HTR-8/SVneo (cell line): ENCODE measurements around the gene PRDM8.
"Not testable (repeated sequence)": the region's sequence is repeated elsewhere in the genome, so short reads cannot be mapped to it uniquely, and the experiment has no call there.

Experiments
- DNase-seq: peaks from one replicate; pipeline ENCODE4 v3.0.0; 2011; ENCODE audit warnings: low spot score, mixed read lengths; ENCODE audit not compliant: insufficient read length
- FAIRE-seq: peaks from 2 replicates; lab custom pipeline; 2011; peaks lifted over from hg19 to GRCh38; lab: Jason Lieb, UNC

Gene PRDM8

GRCh38 chr4:80220711-80221110 is 23.4 kb downstream of the PRDM8 start:
- FAIRE-seq: no peak
- no peak for DNase-seq

GRCh38 chr4:80221161-80221560 is 23.9 kb downstream of the PRDM8 start:
- DNase-seq: no peak
- no peak for FAIRE-seq

GRCh38 chr4:80225595-80225994 is 28.3 kb downstream of the PRDM8 start:
- DNase-seq (no peak), FAIRE-seq (no peak)

GRCh38 chr4:80226094-80226493 is 28.8 kb downstream of the PRDM8 start:
- FAIRE-seq: no peak
- DNase-seq: no peak

- FAIRE-seq: no peak
- DNase-seq: no peak
Measured at GRCh38 chr4:80228460-80228859, 31.2 kb downstream of the PRDM8 start.

GRCh38 chr4:80229128-80229527 is 31.8 kb downstream of the PRDM8 start:
- FAIRE-seq (no peak), DNase-seq (no peak)

GRCh38 chr4:80229590-80229989 is 32.3 kb downstream of the PRDM8 start:
- FAIRE-seq (no peak), DNase-seq (no peak)

GRCh38 chr4:80231180-80231579 is 33.9 kb downstream of the PRDM8 start:
- FAIRE-seq (no peak), DNase-seq (no peak)

GRCh38 chr4:80232707-80233370 is 35.5 kb downstream of the PRDM8 start:
- no peak for FAIRE-seq

GRCh38 chr4:80233390-80233789 is 36.1 kb downstream of the PRDM8 start:
- DNase-seq: no peak
- FAIRE-seq: no peak

More at GRCh38 chr4:80232707-80233370, 35.5 kb downstream of the PRDM8 start:
- no peak for DNase-seq

- DNase-seq: no peak
- no peak for FAIRE-seq
Measured at GRCh38 chr4:80235451-80235850, 38.1 kb downstream of the PRDM8 start.

- DNase-seq (no peak), FAIRE-seq (no peak)
Measured at GRCh38 chr4:80237992-80238391, 40.7 kb downstream of the PRDM8 start.

- DNase-seq (no peak), FAIRE-seq (no peak)
Measured at GRCh38 chr4:80239480-80240150, 42.3 kb downstream of the PRDM8 start.

GRCh38 chr4:80240976-80241375 is 43.7 kb downstream of the PRDM8 start:
- FAIRE-seq (no peak), DNase-seq (peak; percentile 30)

- no peak for DNase-seq
- FAIRE-seq: no peak
Measured at GRCh38 chr4:80243274-80244018, 46.1 kb downstream of the PRDM8 start.

- not testable (repeated sequence) for FAIRE-seq, DNase-seq
Measured at GRCh38 chr4:80247484-80247883, 50.2 kb downstream of the PRDM8 start.

GRCh38 chr4:80249144-80249543 is 51.8 kb downstream of the PRDM8 start:
- FAIRE-seq (no peak), DNase-seq (no peak)

- FAIRE-seq (no peak), DNase-seq (no peak)
Measured at GRCh38 chr4:80252427-80252826, 55.1 kb downstream of the PRDM8 start.

GRCh38 chr4:80252953-80253352 is 55.6 kb downstream of the PRDM8 start:
- DNase-seq (no peak), FAIRE-seq (no peak)

GRCh38 chr4:80253510-80253909 is 56.2 kb downstream of the PRDM8 start:
- DNase-seq (no peak), FAIRE-seq (no peak)
